ENCODE measurements around the gene LSG1.
"Not testable (repeated sequence)": the region's sequence is repeated elsewhere in the genome, so short reads cannot be mapped to it uniquely, and the experiment has no call there.

Gene LSG1

DNA sequence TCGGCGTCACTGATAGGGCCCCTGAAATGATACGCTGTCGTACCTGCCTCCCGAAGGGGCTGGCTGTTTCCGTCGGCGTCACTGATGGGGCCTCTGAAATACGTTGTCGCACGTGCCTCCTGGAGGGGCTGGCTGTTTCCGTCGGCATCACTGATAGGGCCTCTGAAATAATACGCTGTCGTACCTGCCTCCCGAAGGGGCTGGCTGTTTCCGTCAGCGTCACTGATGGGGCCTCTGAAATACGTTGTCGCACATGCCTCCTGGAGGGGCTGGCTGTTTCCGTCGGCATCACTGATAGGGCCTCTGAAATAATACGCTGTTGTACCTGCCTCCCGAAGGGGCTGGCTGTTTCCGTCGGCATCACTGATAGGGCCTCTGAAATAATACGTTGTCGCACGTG lies 41.3 kb downstream of the LSG1 start:
- H3K27ac ChIP-seq (ENCODE audit: low read length); H3K36me3 ChIP-seq (ENCODE audit: control insufficient read depth in 1 of 2, insufficient read depth in 2 of 2, low read length in 2 of 2); H3K4me3 ChIP-seq (ENCODE audit: low read depth in 1 of 2, low read length in 2 of 2); H3K9me3 ChIP-seq (ENCODE audit: control insufficient read depth in 1 of 2, low read length in 2 of 2); H3K4me1 ChIP-seq (ENCODE audit: control insufficient read depth in 1 of 2, insufficient read depth in 2 of 2, low read length in 2 of 2); H3K27me3 ChIP-seq (ENCODE audit: low read depth, low read length): not testable (repeated sequence)

DNA sequence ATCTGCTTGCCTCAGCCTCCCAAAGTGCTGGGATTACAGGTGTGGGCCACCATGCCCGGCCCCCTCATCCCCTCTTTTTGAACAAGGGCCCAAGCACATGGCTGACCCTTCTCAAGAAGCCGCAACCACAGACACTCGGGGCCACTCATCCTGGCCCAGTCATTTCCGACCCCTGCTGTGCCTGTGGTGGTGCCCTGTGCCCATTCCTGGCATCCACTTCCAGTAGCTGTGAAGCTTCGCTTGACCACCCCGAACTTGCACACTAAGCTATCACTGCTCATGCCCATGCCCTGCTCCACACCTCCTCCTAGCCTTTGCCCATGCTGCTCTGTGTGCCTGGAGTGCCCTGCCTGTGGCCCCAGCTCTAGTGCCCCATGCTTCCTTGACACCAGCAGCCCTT lies 47.0 kb downstream of the LSG1 start:
- H3K4me3 ChIP-seq (ENCODE audit: low read depth in 1 of 2, low read length in 2 of 2) = no peak overlapping the region
- H3K36me3 ChIP-seq (ENCODE audit: control insufficient read depth in 1 of 2, insufficient read depth in 2 of 2, low read length in 2 of 2) = peaks cover 3 to 9% of the 10 kb centered on the region in 2 donors
- no peaks in the 10 kb centered on the region for H3K4me1 ChIP-seq (ENCODE audit: control insufficient read depth in 1 of 2, insufficient read depth in 2 of 2, low read length in 2 of 2)
- H3K27me3 ChIP-seq (ENCODE audit: low read depth, low read length) = no peaks in the 10 kb centered on the region
- H3K27ac ChIP-seq (ENCODE audit: low read length) = no peak overlapping the region
- no peaks in the 10 kb centered on the region for H3K9me3 ChIP-seq (ENCODE audit: control insufficient read depth in 1 of 2, low read length in 2 of 2)

DNA sequence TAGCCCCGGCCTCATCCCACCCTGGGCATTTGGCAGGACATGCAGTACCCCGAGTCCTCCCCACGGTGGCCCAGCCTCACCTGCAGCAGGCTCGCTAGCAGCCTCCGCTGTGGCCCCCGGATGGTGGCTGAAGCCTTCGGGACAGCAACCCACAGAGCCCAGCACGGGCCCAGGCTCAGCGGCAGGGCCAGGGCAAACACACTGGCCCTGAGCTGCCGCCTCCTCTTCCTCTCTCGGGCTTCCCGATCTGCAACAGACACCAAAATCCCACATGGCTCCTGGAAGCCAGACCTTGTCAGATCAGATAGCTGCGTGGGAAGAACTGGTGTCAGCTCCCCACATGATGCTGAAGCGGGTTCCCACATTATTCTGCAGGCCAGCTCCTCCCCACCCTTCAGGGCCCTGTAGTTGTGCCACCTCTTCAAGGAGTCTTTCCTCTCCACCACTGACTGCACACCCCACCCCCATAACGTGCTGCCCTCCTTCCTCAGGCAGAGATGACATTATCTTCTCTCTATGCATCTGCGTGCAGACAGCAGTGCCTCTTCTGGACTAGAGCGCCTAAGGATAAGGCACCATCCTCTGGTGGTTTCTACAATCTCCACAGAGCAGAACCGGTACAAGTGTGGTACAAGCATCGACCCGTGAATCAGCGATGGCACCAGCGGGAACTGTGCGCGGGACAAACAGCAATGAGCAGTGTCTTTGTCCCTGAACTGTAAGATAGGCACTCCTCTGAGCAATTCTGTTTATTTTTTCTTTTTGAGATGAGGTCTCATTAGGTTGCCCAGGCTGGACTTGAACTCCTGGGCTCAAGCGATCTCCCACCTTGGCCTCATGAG lies 48.3 kb downstream of the LSG1 start:
- H3K36me3 ChIP-seq (ENCODE audit: control insufficient read depth in 1 of 2, insufficient read depth in 2 of 2, low read length in 2 of 2) = peaks cover 3 to 9% of the 10 kb centered on the region in 2 donors
- H3K4me3 ChIP-seq (ENCODE audit: low read depth in 1 of 2, low read length in 2 of 2) = no peak overlapping the region
- no peaks in the 10 kb centered on the region for H3K9me3 ChIP-seq (ENCODE audit: control insufficient read depth in 1 of 2, low read length in 2 of 2)
- H3K27me3 ChIP-seq (ENCODE audit: low read depth, low read length) = no peaks in the 10 kb centered on the region
- H3K4me1 ChIP-seq (ENCODE audit: control insufficient read depth in 1 of 2, insufficient read depth in 2 of 2, low read length in 2 of 2) = no peaks in the 10 kb centered on the region
- no peak overlapping the region for H3K27ac ChIP-seq (ENCODE audit: low read length)

DNA sequence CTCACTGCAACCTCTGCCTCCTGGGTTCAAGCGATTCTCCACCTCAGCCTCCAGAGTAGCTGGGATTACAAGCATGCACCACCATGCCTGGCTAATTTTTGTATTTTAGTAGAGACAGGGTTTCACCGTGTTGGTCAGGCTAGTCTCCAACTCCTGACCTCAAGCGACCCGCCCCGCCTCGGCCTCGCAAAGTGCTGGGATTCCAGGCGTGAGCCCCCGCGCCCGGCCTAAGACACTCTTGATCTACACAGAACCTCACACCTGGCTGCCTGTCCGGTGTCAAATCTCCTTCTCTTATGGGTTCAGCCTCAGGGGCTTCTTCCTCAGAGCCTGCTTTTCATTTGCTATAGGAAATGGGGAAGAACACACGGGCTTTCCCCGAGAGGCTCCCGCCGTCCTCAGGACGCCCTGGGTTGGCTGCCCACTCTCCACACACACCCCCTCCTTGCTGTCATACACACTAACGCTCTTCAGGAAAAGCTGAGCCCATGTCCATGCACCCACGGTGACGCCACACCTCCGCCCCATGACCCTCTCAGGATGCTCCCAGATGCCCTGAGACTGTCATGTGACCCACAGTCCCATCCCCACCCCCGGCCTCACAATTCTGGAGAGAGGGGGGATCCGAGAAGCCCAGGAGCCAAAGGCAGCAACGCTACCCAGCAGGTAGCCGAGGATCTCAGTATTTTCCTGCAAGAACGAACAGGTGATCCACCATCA lies 49.2 kb downstream of the LSG1 start:
- Histone ChIP-seq H3K27me3 (ENCODE audit: low read depth, low read length) (no peaks in the 10 kb centered on the region), H3K4me3 (ENCODE audit: low read depth in 1 of 2, low read length in 2 of 2) (no peak overlapping the region), H3K9me3 (ENCODE audit: control insufficient read depth in 1 of 2, low read length in 2 of 2) (no peaks in the 10 kb centered on the region), H3K27ac (ENCODE audit: low read length) (no peak overlapping the region), H3K4me1 (ENCODE audit: control insufficient read depth in 1 of 2, insufficient read depth in 2 of 2, low read length in 2 of 2) (no peaks in the 10 kb centered on the region), H3K36me3 (ENCODE audit: control insufficient read depth in 1 of 2, insufficient read depth in 2 of 2, low read length in 2 of 2) (peaks cover 0 to 9% of the 10 kb centered on the region in 2 donors)

DNA sequence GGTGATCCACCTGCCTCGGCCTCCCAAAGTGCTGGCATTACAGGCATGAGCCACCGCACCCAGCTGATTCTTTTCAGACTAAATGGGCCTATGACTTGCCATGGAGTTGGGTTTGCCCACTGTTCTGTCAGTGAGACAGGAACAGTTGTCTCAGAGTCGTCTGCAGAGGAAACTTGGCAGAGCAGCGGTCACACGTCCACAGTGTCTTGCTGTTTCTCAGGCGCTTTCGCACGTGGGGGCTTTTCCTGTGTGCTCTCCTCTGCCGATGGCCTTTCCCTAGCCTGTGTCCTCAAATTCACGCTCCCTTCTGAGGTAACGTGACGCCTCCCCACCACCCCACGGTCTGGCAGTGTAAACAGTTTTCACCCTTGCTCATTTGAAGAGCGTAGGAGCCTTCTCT lies 50.0 kb downstream of the LSG1 start:
- H3K4me1 ChIP-seq (ENCODE audit: control insufficient read depth in 1 of 2, insufficient read depth in 2 of 2, low read length in 2 of 2) = no peaks in the 10 kb centered on the region
- H3K27ac ChIP-seq (ENCODE audit: low read length) = no peak overlapping the region
- no peaks in the 10 kb centered on the region for H3K9me3 ChIP-seq (ENCODE audit: control insufficient read depth in 1 of 2, low read length in 2 of 2)
- H3K4me3 ChIP-seq (ENCODE audit: low read depth in 1 of 2, low read length in 2 of 2) = no peak overlapping the region
- H3K36me3 ChIP-seq (ENCODE audit: control insufficient read depth in 1 of 2, insufficient read depth in 2 of 2, low read length in 2 of 2) = peaks cover 0 to 4% of the 10 kb centered on the region in 2 donors
- H3K27me3 ChIP-seq (ENCODE audit: low read depth, low read length) = no peaks in the 10 kb centered on the region

DNA sequence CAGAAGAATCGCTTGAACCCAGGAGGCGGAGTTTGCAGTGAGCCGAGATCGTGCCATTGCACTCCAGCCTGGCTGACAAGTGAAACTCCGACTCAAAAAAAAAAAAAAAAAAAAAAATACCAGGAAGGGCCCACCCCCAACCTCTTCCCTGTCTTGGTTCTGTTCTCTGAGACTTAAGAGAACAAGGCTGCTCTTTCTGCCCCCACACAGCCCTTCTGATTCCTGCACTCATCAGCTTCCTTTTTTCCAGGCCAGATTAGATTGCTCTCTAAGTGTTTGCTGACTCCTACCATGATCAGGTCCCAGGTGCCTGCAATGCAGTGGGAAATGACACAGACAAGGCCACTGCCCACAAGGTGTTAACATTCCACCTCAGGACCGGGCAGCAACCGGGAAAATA lies 51.8 kb downstream of the LSG1 start:
- Histone ChIP-seq H3K4me3 (ENCODE audit: low read depth in 1 of 2, low read length in 2 of 2) (no peak overlapping the region), H3K9me3 (ENCODE audit: control insufficient read depth in 1 of 2, low read length in 2 of 2) (no peaks in the 10 kb centered on the region), H3K36me3 (ENCODE audit: control insufficient read depth in 1 of 2, insufficient read depth in 2 of 2, low read length in 2 of 2) (peaks cover 0 to 3% of the 10 kb centered on the region in 2 donors), H3K27me3 (ENCODE audit: low read depth, low read length) (no peaks in the 10 kb centered on the region), H3K4me1 (ENCODE audit: control insufficient read depth in 1 of 2, insufficient read depth in 2 of 2, low read length in 2 of 2) (no peaks in the 10 kb centered on the region), H3K27ac (ENCODE audit: low read length) (no peak overlapping the region)

DNA sequence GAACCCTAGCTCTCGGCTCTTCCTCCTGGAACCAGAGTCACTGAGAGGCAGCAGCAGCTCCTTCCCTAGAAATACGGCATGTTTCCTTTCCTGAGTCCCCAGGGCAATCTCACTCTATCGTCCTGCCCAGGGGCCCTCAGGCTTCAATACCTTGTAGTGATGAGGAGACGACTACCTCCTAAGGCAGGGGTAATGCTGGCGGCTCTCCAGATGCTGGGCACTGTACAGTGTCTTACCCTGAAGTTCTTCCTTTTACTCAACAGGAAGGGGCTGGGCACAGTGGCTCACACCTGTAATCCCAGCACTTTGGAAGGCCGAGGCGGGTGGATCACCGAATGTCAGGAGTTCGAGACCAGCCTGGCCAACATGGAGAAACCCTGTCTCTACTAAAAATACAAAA lies 52.2 kb downstream of the LSG1 start:
- H3K9me3 ChIP-seq (ENCODE audit: control insufficient read depth in 1 of 2, low read length in 2 of 2) = no peaks in the 10 kb centered on the region
- H3K27ac ChIP-seq (ENCODE audit: low read length) = no peak overlapping the region
- no peaks in the 10 kb centered on the region for H3K36me3 ChIP-seq (ENCODE audit: control insufficient read depth in 1 of 2, insufficient read depth in 2 of 2, low read length in 2 of 2)
- H3K27me3 ChIP-seq (ENCODE audit: low read depth, low read length) = no peaks in the 10 kb centered on the region
- H3K4me1 ChIP-seq (ENCODE audit: control insufficient read depth in 1 of 2, insufficient read depth in 2 of 2, low read length in 2 of 2) = no peaks in the 10 kb centered on the region
- no peak overlapping the region for H3K4me3 ChIP-seq (ENCODE audit: low read depth in 1 of 2, low read length in 2 of 2)

DNA sequence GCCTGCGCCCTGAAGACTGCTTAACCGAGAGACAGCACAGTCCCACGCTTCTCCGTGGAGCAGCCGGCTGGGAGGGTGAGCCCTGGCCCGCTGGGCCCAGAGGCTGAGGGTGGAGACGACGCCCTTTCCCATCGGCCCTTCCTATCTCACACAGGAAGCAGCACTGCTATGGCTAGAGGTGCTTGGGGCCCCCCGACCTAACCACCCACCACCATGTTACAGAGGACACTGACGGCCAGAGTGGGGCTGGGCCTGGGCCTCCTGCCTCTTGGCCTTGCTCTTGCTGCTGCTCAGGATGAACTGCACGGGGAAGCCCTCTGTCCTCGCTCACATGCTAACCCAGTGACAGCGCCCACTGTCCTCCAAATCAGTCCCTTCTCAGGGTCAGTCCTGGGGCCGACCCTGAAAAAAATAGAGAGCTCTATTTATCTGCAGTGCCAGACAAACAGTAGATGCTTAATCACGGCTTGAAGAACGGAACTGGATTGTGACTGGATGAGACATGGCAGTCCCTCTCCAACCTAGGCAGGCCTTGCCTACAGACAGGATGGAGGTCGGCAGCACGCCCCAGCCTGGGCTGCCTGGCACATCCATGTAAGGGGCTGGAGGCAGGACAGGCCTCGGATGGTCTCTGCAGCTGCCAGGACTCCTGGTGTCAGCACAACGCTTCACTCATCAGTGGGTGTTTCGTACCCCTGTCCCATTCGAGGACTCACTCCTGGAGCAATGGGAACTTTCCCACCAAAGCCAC lies 53.0 kb downstream of the LSG1 start:
- Histone ChIP-seq H3K36me3 (ENCODE audit: control insufficient read depth in 1 of 2, insufficient read depth in 2 of 2, low read length in 2 of 2) (no peaks in the 10 kb centered on the region), H3K4me3 (ENCODE audit: low read depth in 1 of 2, low read length in 2 of 2) (no peak overlapping the region), H3K9me3 (ENCODE audit: control insufficient read depth in 1 of 2, low read length in 2 of 2) (no peaks in the 10 kb centered on the region), H3K4me1 (ENCODE audit: control insufficient read depth in 1 of 2, insufficient read depth in 2 of 2, low read length in 2 of 2) (no peaks in the 10 kb centered on the region), H3K27me3 (ENCODE audit: low read depth, low read length) (no peaks in the 10 kb centered on the region), H3K27ac (ENCODE audit: low read length) (no peak overlapping the region)

DNA sequence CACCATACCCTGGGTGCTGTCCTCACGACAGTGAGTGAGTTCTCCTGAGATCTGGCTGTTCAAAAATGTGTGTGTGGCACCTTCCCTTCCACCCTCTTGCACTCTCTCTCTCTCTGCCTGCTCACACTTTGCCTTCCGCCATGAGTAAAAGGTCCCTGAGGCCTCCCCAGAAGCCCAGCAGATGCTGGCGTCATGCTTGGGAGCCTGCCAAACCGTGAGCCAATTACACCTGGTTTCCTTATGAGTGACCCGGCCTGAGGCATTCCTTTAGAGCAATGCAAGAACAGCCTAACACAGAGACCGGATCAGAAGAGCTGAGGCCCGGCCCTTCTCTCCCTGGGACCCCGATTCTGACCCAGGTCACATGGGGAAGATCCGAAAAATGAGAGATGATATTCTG lies 54.2 kb downstream of the LSG1 start:
- no peak overlapping the region for H3K27ac ChIP-seq (ENCODE audit: low read length)
- H3K4me3 ChIP-seq (ENCODE audit: low read depth in 1 of 2, low read length in 2 of 2) = no peak overlapping the region
- no peaks in the 10 kb centered on the region for H3K9me3 ChIP-seq (ENCODE audit: control insufficient read depth in 1 of 2, low read length in 2 of 2)
- no peaks in the 10 kb centered on the region for H3K4me1 ChIP-seq (ENCODE audit: control insufficient read depth in 1 of 2, insufficient read depth in 2 of 2, low read length in 2 of 2)
- H3K27me3 ChIP-seq (ENCODE audit: low read depth, low read length) = no peaks in the 10 kb centered on the region
- no peaks in the 10 kb centered on the region for H3K36me3 ChIP-seq (ENCODE audit: control insufficient read depth in 1 of 2, insufficient read depth in 2 of 2, low read length in 2 of 2)

DNA sequence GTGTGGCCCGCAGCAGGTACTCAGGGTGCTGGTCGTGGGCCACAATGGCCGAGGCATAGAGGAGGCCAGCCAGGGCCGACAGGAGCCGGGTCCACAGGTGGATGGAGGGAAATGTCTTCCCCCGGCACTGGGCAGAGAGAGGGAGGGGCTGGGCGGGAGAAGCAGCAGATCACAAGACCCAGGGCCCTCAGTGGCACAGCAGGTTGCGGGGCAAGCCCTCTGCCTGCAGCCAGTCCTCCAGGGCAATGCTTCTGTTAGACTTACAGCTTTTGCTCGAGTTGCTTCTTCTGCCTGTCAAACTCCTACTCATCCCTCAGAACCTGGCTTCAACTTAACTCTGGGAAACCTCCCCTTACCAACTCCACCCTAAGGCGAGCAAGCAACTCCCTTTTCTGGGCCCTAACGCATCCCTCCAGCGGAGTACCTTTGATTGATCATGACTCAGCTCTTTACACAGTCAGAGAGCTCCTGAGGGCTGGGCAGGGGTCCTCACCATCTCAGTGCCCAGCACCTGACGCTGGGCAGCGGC lies 54.8 kb downstream of the LSG1 start:
- Histone ChIP-seq H3K9me3 (ENCODE audit: control insufficient read depth in 1 of 2, low read length in 2 of 2) (no peaks in the 10 kb centered on the region), H3K4me3 (ENCODE audit: low read depth in 1 of 2, low read length in 2 of 2) (no peak overlapping the region), H3K27ac (ENCODE audit: low read length) (no peak overlapping the region), H3K36me3 (ENCODE audit: control insufficient read depth in 1 of 2, insufficient read depth in 2 of 2, low read length in 2 of 2) (no peaks in the 10 kb centered on the region), H3K4me1 (ENCODE audit: control insufficient read depth in 1 of 2, insufficient read depth in 2 of 2, low read length in 2 of 2) (no peaks in the 10 kb centered on the region), H3K27me3 (ENCODE audit: low read depth, low read length) (no peaks in the 10 kb centered on the region)

DNA sequence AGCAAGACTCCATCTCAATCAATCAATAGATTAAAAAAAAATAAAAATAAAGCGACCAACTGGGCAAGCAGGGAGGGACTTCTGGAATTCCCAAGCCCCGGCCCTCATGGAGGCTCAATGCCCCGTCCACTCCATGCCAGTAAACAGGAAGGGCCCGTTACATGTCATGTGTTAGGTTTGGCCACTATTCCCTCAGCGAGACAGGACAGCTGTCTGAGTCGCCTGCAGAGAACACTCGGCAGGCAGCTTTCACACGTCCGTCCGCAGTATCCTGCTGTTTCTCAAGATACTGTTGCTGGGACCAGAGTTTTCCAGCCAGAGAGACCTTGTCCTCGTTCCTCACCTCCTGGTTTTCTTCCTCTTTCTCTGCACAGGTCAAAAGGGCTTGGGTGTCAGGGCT lies 56.8 kb downstream of the LSG1 start:
- H3K4me3 ChIP-seq (ENCODE audit: low read depth in 1 of 2, low read length in 2 of 2) = no peak overlapping the region
- no peaks in the 10 kb centered on the region for H3K27me3 ChIP-seq (ENCODE audit: low read depth, low read length)
- no peaks in the 10 kb centered on the region for H3K36me3 ChIP-seq (ENCODE audit: control insufficient read depth in 1 of 2, insufficient read depth in 2 of 2, low read length in 2 of 2)
- no peaks in the 10 kb centered on the region for H3K4me1 ChIP-seq (ENCODE audit: control insufficient read depth in 1 of 2, insufficient read depth in 2 of 2, low read length in 2 of 2)
- no peak overlapping the region for H3K27ac ChIP-seq (ENCODE audit: low read length)
- H3K9me3 ChIP-seq (ENCODE audit: control insufficient read depth in 1 of 2, low read length in 2 of 2) = no peaks in the 10 kb centered on the region

All from muscle layer of duodenum (tissue), 2 donors.